Measurements from ENCODE around the gene CDC6.
"Not testable (repeated sequence)": the region's sequence is repeated elsewhere in the genome, so short reads cannot be mapped to it uniquely, and the experiment has no call there.

Gene CDC6

DNA sequence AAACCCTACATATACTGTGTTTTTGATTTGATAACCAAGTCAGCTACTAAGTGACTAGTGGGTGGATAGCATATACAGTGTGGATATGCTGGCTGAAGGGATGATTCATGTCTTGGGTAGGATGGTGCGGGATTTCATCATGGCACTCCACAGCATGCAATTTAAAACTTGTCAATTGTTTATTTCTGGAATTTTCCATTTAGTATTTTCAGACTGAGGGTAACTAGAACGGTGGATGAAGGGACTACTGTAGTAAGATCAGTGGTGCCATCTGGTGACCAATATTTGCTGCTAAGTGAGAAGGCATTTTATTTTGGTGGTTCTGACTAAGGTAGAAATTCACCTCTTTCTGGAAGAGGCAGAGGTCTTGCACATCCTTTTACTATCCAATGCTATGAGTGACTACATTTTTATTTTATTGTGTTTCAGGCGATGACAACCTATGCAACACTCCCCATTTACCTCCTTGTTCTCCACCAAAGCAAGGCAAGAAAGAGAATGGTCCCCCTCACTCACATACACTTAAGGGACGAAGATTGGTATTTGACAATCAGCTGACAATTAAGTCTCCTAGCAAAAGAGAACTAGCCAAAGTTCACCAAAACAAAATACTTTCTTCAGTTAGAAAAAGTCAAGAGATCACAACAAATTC lies 3.1 kb downstream of the CDC6 start:
- no peak for DNase-seq

GRCh38 chr17:40291281-40291664 lies 3.6 kb downstream of the CDC6 start:
- no peak for DNase-seq

- DNase-seq = no peak
These were observed 5.7 kb downstream of the CDC6 start for GRCh38 chr17:40293363-40293762.

DNA sequence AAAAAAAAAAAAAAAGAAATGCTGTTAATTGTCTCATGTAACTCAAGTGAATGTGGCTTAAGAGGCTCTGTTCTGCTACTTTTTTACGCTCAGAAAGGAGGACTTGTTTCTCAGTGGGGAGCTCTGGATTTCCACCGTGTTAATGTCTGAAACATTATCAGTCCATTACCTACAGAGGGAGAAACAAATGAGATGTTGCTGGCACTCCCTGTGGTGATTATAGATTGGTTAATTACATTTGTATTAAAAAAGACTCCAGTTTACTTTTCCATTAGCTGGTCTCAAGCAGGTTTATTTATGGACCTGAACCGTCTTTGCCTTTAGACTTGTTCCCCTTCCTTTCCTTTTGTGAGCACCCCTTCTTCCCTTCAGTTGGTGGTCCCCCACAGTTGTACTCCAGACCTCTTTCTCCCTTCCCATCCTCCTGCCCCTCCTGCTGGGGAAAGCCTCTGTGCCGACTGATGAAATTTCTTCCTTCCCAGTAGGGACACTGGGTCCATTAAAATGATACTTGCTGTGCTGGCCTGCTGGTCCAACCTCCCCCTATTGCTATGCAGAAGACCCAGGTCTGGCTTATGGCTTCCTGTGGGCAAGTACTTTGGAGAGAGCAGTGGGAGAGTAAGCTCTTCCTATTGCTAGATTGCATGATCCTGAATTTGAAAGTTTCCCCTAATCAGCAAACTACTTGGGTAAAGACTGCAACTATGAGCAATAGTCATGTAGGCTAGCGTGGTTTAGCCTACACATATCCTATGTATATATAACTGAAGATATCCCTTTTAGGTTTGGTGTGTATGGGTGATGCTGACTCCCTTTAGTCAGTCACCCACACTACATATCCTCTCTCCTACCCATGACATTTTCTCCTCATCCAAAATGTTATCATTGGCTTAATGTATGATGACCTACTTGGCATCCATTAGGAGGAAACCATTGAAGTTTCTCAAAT lies 8.1 kb downstream of the CDC6 start:
- no peak for DNase-seq

DNA sequence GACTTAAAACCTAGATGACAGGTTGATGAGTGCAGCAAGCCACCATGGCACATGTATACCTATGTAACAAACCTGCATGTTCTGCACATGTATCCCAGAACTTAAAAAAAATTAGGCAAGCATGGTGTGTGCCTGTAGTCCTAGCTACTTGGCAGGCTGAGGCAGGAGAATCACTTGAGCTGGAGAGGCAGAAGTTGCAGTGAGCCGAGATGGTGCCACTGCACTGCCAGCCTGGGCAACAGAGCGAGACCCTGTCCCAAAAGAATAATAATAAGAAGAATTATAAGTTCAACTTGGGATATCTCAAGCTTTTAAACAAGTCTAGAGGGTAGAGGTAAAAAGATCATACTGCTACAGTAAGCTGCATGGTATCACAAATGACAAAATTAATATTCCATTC lies 9.8 kb downstream of the CDC6 start:
- DNase-seq = no peak

GRCh38 chr17:40298726-40299125 lies 11.0 kb downstream of the CDC6 start:
- DNase-seq = no peak

GRCh38 chr17:40299159-40299757 lies 11.6 kb downstream of the CDC6 start:
- not testable (repeated sequence) for DNase-seq

DNA sequence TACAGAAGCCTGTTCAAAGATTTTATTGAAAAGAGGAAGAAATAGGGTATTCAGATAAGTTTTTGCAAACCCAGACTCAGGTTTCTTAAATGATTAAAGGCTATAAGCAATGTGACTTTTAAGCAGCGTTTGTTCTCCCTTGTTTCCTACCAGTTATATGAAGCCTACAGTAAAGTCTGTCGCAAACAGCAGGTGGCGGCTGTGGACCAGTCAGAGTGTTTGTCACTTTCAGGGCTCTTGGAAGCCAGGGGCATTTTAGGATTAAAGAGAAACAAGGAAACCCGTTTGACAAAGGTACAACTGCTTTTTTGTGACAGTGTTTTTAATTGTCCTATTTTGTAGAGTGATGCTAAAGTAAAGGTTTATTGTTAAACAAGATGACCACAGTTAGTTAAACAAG lies 13.6 kb downstream of the CDC6 start:
- no peak for DNase-seq

GRCh38 chr17:40303009-40303657 lies 15.5 kb downstream of the CDC6 start:
- no peak for DNase-seq

- no peak for DNase-seq
These were observed 16.3 kb downstream of the CDC6 start for GRCh38 chr17:40303708-40304551.

DNA sequence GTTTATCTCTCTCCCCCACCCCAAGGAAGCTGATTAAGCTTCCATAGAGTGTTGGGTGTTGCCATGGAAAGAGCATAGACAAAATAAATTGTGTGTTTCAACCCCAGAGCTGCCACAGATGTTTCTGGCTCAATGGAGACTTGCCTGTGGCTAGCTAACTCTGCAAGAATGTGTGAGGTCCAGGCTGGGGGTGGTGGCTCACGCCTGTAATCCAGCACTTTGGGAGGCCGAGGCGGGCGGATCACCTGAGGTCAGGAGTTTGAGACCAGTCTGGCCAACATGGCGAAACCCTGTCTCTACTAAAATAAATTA lies 16.8 kb downstream of the CDC6 start:
- not testable (repeated sequence) for DNase-seq

DNA sequence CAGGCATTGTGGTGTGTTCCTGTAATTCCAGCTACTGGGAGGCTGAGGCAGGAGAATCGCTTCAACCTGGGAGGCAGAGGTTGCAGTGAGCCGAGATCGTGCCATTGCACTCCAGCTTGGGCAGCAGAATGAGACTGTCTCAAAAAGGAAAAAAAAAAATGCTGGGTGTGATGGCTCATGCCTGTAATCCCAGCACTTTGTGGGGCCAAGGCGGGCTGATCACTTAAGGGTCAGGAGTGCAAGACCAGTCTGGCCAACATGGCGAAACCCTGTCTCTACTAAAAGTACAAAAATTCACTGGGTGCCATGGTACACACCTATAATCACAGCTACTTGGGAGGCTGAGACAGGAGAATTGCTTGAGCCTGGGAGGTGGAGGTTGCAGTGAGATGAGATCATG lies 17.2 kb downstream of the CDC6 start:
- DNase-seq = not testable (repeated sequence)

DNA sequence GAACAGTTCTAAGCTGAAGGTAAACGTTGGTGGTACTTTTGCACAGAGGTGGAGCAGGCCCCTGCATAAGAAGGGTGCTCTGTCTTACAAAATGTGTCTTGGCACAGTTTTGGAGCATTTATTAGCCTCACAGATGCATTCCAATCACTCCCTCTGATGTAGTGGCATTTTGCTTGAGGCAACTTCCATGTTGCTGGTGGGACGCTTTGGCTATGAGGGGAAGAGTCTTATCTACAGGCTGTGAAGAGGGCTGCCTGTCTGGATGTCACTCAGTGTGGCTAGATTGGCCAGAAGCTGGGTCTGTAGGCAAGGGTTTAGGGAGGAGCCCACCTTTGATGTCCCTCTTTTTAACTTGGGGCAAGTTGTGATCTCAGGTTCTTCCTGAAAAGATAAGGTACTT lies 18.7 kb downstream of the CDC6 start:
- DNase-seq = no peak

- DNase-seq = no peak
These were observed 19.5 kb downstream of the CDC6 start for GRCh38 chr17:40307001-40307730.

DNA sequence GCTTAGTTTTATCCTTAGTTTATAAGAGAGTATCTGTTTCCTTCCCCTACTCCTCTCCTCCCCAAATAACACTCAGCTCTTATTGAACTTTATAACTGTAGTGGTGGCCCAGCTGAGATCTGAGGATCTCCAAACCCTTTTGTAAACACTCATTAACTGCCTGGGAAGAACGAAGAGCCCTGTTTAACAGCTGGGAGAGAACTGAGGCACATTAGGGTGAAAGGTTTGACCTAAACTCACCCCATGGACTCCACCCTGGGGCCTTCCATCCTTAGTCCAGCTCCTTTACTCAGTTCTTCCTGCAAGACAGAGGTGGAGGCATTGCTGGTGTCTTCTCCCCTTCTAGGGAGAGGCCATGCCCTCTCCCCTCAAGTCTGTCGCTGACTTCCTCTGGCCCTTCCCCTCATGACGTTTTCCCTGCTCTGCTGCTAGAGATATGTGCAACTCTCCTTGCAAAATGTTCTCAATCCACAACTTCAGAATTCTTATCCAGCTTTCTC lies 20.1 kb downstream of the CDC6 start:
- DNase-seq = no peak

- no peak for DNase-seq
These were observed 21.6 kb downstream of the CDC6 start, which contains the start of gene RARA for GRCh38 chr17:40309031-40309948. RARA (plus strand) TSS chr17:40309180; CDS start chr17:40331219, 22,039 bp downstream.

DNA sequence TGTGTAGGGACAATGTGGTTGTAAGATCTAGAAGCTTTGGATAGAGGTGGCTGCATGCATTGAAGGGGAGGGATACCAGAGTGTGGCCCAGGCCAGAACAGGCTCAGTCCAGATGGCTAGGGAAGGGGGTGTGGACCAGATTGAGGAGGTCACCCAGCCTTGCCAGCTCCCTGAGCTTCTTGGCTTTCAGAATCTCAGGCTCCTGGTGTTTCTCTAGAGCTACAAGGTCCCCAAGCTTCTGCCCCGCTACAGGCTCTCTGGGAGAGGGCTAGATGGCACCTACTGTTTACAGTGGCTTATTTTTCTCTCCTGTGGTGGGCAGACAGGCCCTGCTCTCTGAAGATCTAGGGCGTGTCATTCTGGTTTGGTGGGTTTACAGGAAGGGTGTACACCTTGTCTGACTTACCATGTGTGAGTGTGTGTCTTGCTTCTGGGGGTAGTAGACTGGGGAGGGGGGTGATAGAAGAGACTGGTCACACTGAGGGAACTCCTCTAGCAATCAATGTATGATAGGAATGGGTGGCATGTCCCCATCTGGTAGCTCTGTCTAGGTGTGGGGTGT lies 22.4 kb downstream of the CDC6 start:
- no peak for DNase-seq

DNA sequence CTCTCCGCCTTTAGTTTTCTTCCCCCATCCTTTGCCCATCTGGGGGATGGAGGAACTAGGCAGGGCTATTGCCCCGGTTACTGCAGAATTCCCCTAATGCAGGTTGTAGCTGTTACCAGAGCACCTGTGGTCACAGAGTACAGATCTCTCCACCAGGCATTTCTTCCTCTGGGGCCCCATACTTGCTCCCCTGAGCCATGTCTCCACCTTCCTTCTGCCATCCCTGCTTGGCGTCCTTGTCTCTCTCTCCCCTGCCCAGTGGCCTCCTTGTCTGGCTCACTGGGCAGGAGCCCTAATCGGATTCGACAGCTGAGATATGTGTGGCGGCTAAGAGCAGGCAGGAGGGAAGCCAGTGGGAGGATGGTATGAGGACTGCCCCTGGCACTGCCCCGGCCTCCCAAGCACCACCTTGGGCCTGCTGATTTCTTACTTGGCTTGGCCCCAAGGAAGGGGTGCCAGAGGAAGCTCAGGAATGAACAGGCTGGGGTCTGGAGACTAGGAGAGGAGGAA lies 23.3 kb downstream of the CDC6 start:
- DNase-seq = no peak

DNA sequence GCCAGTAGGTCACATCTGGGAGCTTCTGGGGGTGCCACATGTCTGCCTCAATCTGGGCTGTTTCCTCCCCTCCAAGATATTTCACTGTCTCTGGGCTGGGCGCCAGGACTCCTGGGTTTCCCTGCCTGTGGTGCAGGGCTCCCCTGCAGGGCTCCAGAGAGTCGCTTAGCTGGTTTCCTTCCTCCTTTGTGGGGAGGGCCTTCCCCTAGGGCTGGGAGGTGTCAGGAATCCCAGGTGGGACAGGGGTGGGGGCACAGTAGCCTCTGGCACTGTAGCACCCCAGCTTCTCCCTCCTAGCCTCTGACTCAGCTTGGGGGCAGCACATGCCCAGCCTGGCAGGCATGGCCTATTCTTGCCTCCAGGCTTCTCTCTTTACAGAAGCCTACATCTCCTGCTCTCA lies 23.9 kb downstream of the CDC6 start:
- DNase-seq = no peak
